AG09319 (cell line): Measurements from ENCODE around the gene TANK.

Experiments used
- DNase-seq: peaks from one replicate; pipeline ENCODE4 v3.0.0-alpha.2; 2010; ENCODE audit warnings: low read depth; ENCODE audit errors: extremely low read depth
- TF ChIP-seq, protein P1 (sequence below): IDR thresholded peaks from 2 replicates; pipeline ENCODE4 v1.5.1; 2011; ENCODE audit warnings: low read depth, mild to moderate bottlenecking, inconsistent platforms, low read length, moderate library complexity

The TANK gene

DNA sequence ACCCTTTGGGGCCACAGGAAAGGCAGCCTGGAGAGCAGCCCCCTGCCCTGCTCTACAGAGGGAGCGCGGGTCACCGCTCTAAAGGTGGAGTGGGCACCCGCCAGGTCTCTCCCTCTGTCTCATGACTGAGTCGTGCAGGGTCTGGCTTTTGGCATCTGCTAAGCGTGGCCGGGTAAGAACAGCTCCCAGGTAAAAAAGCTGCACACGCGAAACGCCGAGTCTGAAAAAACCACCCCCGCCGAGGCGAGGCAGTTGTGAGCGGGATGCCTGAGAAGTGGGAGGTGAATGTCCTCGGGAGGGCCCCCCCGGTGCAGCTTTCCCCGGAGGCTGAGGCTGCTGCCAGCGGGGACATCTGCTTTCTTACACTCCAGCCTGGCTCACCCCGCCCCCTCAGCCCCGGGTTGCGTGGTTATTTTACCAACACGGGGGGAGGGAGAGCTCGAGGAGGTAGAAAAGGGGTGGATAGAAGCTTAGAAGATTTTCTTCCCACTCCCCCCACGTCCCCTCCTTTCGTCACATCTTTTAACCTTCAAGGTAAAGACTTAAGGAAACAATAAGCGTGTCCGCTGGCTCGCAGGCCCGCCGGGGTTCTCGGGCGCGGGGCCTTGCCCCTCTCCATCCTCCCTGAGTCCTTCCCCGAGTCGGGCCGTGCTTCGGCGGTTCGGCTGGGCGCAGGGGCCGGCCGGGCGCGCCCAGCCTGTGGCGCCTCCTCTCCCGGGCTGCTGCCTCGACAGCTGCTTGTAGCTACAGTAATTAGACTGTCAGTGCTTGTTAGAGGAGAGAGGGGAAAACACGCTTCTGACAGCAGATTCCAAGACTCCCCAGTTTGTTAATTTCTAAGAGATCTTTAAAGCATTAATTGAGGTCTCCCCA is 77.4 kb downstream of the TANK start:
- peak; percentile 24 for DNase-seq
- TF ChIP-seq, protein P1, sequence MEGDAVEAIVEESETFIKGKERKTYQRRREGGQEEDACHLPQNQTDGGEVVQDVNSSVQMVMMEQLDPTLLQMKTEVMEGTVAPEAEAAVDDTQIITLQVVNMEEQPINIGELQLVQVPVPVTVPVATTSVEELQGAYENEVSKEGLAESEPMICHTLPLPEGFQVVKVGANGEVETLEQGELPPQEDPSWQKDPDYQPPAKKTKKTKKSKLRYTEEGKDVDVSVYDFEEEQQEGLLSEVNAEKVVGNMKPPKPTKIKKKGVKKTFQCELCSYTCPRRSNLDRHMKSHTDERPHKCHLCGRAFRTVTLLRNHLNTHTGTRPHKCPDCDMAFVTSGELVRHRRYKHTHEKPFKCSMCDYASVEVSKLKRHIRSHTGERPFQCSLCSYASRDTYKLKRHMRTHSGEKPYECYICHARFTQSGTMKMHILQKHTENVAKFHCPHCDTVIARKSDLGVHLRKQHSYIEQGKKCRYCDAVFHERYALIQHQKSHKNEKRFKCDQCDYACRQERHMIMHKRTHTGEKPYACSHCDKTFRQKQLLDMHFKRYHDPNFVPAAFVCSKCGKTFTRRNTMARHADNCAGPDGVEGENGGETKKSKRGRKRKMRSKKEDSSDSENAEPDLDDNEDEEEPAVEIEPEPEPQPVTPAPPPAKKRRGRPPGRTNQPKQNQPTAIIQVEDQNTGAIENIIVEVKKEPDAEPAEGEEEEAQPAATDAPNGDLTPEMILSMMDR, result no peak

DNA sequence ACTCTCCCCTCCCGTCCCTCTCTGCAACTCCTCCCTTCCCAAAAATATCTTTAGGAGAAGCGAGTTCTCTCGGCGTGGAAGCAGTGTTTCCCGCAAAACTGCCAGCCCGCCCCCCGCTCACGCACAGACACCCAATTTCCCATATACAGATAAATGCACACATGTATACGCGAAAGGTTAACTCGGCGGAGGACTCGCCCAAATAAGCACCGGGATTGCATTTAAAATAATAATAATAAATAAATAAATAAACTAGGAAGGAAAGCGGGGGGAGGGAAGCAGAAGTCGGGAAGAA is 78.0 kb downstream of the TANK start:
- TF ChIP-seq, protein P1, result no peak
- no peak for DNase-seq

DNA sequence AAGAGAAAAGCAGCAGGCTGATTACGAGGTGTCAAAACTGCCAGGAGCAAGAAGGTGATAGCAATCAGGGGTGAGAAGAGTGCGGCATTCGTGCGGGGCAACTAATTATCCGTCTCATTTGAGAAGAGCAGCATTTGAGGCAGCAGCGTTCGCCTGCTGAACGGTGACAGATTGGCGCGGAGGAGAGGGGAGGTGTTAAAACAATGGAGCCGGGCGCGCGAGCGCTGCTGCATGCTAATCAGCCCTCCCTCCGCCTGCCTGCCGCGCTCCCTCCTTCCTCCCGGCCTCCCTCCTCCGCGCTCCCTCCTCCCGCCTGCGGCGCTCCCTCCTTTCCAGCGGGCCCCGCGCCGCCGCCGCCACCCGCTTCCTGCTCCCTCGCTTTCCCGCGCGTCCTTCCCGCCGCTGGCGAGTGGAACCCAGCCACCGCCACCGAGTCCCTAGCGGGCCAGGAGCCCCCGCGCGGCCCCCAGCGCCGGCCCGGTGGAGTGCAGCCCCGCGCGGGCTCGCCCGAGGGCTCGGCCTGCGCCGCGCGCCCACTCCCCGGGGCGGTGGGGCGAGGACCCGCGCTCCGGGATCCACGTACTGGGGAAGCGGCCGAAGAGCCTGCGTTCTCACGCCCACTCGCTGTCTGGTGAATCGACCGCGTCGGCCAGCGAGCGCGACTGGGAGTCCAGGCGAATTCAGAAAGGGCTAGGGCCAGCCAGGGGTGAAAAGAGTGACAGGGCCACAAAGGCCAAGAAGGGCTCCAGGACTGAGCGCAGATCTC is 78.5 kb downstream of the TANK start:
- TF ChIP-seq, protein P1, result no peak
- no peak for DNase-seq

DNA sequence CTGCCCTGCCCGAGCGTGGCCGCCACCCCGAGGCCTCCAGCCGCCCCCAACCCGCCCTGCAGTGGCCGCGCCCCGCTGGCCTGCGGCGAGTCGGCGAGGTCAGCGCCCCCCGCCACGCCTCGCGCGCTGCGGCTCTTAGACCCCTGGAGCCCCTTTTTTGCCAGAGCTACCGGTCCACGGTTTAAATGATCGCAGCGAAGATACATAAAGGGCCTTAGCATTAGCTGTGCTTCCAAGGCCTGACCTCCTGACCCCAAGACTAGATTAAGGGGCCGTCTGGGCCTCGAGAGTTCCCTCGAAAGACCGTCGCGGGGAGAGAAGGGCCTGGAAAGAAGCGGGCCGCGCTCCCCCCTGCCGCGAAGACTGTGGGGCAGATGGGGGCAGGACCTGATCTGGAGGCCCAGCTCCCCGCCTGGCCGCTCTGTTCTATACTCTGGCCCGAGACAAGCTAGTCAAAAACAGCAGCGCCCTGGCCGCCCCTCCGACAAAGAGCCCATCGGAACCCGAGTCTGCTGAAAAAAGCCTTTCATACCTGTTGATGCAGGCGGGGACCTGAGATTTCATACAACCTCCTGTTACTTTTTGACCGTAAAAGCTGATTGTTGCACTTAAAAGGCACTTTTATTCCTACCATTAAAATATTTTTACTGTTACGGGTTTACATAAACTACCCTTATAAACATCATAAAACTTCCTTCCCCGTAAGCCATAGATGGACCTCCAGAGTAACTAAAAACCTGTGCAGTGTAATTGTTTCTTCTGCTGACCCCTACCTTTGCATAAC is 79.3 kb downstream of the TANK start:
- TF ChIP-seq, protein P1, result no peak

DNA sequence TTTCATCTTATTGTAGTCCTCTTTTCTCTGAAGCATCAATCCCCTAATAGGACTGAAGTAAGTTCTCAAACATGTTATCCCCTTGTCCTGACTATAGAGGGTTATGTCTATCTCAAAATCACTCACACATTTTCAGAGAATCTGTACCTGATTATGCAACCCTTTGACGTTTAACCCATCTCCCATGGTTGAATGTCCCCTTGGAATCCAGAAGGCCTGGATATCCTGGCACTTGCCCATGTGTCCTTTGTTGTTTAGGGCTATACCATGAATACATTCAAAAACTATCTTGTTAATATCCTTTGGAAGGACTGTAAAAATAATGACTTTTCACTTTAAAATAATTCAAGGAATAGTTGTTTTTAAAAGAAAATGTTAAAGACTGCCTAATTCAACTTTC is 81.7 kb downstream of the TANK start:
- DNase-seq, result no peak
- TF ChIP-seq, protein P1, result no peak

More for the DNA sequence above, 79.3 kb downstream of the TANK start:
- no peak for DNase-seq

DNA sequence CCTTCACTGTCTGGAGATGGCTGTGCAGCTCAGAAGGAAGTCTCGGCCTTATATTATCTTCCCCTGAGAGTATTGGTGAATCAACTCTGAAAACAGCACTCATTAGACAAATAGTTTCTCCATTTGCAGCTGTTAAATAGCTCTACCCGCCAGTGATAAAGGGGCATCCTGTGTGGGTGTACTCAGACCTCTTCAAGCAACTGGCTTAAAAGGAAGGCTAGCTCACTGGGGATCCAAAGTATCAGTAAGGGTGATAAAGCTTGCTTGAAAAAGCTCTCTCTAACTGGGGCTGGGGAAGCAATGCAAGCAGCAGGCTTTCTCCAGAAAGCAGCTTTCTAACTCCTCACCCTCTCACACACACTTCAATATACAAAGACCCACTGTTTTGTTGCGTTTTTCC is 83.1 kb downstream of the TANK start:
- no peak for DNase-seq
- TF ChIP-seq, protein P1, result no peak
